Dermis blood vessel endothelial cell (primary cell): ENCODE data around the gene NRIP1. TPM values are rescaled to one million over a fixed set of nuclear protein-coding genes. Genes with fewer than 3 reads are reported as not detected.

ENCODE experiments used
- DNase-seq: peaks from one replicate; pipeline ENCODE4 v3.0.0; 2010
- total RNA-seq: library from RNA; depleted of rRNA; stranded (reverse); fragments of >200 nt; gene quantifications from 2 replicates; pipeline ENCODE4 v1.2.3, GENCODE V29; 2014

Gene NRIP1
- 51.1 and 56.0 TPM in 2 replicates for total RNA-seq

GRCh38 chr21:15064576-15065391, at the start of gene NRIP1:
TSS of gene NRIP1 (minus strand) at chr21:15065000. CDS start at chr21:14968192, 96,808 bp downstream.
- DNase-seq: peak; percentile 96

- no peak for DNase-seq
Measured at GRCh38 chr21:15112858-15113257, 48.1 kb upstream of the NRIP1 start.

- DNase-seq: no peak
Measured at GRCh38 chr21:15108801-15109200, 44.0 kb upstream of the NRIP1 start.

- DNase-seq: no peak
Measured at GRCh38 chr21:15104470-15104869, 39.7 kb upstream of the NRIP1 start.

GRCh38 chr21:15098908-15099307, 34.1 kb upstream of the NRIP1 start:
- no peak for DNase-seq

GRCh38 chr21:15098181-15098580, 33.4 kb upstream of the NRIP1 start:
- DNase-seq: no peak

GRCh38 chr21:15097580-15097979, 32.8 kb upstream of the NRIP1 start:
- DNase-seq: no peak

- DNase-seq: no peak
Measured at GRCh38 chr21:15096146-15096545, 31.3 kb upstream of the NRIP1 start.

GRCh38 chr21:15095326-15095725, 30.5 kb upstream of the NRIP1 start:
- no peak for DNase-seq

- no peak for DNase-seq
Measured at GRCh38 chr21:15094706-15095105, 29.9 kb upstream of the NRIP1 start.

GRCh38 chr21:15093216-15093615, 28.4 kb upstream of the NRIP1 start:
- DNase-seq: no peak

GRCh38 chr21:15092745-15093144, 27.9 kb upstream of the NRIP1 start:
- DNase-seq: no peak

- DNase-seq: no peak
Measured at GRCh38 chr21:15090390-15090789, 25.6 kb upstream of the NRIP1 start.

GRCh38 chr21:15088488-15088887, 23.7 kb upstream of the NRIP1 start:
- no peak for DNase-seq

- no peak for DNase-seq
Measured at GRCh38 chr21:15084668-15085067, 19.9 kb upstream of the NRIP1 start.

- no peak for DNase-seq
Measured at GRCh38 chr21:15080526-15080925, 15.7 kb upstream of the NRIP1 start.

GRCh38 chr21:15079269-15079668, 14.5 kb upstream of the NRIP1 start:
- DNase-seq: no peak

- no peak for DNase-seq
Measured at GRCh38 chr21:15078180-15078579, 13.4 kb upstream of the NRIP1 start.

- no peak for DNase-seq
Measured at GRCh38 chr21:15077529-15078145, 12.8 kb upstream of the NRIP1 start.

- no peak for DNase-seq
Measured at GRCh38 chr21:15076730-15077129, 11.9 kb upstream of the NRIP1 start.

- no peak for DNase-seq
Measured at GRCh38 chr21:15071009-15071408, 6.2 kb upstream of the NRIP1 start.

GRCh38 chr21:15066123-15066575, 1.3 kb upstream of the NRIP1 start:
- peak; percentile 38 for DNase-seq

GRCh38 chr21:15065392-15066122, 757 bp upstream of the NRIP1 start:
- peak; percentile 80 for DNase-seq
